HG02852 (cell line): ENCODE measurements around the gene EFNA2.
"Not testable (repeated sequence)": the region's sequence is repeated elsewhere in the genome, so short reads cannot be mapped to it uniquely, and the experiment has no call there.

Experiments used
- ATAC-seq: cut with Tn5 transposase; IDR thresholded peaks from one replicate; pipeline ENCODE4 v1.9.1; 2021; ENCODE audit warnings: mild to moderate bottlenecking, moderate library complexity; ENCODE audit not compliant: unreplicated experiment

Gene EFNA2

DNA sequence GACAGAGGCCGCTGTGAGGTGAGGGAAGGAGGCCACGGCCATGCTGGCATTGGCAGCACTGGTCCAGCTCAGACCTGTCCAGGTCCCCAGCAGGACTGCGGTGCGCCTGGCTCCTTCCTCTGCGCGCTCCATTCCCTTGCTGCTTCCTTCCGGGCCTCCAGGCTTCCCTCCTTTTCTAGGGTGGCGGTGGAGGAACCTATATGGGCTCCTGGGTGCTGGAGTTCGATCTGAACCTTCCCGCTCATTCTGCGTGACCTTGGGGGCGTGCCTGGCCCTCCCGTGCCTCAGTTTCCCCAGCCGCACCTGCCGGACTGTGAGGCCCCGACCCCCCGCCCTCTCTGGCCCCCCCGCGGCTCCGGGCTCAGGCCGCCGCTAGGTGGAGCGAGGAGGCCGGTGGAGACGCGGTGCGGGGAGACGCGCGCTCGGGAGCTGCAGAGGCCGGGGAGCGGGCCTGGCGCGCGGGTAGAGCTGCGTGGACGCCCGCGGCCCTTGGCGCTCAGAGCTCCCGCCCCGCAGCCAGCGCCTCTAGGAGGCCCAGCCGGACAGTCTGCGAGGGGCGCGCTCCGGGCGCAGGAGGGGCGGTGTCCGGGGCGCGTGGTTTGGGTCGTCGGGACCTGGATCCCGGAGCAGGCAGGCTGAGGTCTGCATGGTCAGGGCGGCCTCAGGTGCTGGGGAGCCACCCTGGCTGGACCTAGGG lies 29.9 kb downstream of the EFNA2 start:
- ATAC-seq, result no peak

DNA sequence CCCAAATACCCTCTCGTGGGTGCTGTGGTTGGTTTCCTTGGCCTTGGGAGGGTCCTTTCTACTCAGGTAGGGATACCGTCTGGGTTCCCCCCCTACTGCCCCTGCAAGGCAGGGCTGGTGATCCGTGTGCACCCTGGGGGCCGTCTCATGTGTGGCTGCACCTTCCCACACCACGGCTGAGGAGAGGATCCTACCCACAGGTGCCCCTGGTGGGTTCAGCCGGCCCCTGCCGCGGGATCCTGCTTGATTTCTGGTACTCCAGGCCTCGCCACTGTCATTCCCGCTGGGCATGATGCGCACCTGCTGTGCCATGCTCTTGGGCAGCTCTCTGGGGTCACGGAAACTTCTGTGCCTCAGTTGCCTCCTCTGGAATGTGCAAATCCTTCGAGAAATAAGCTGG lies 30.8 kb downstream of the EFNA2 start:
- no peak for ATAC-seq

DNA sequence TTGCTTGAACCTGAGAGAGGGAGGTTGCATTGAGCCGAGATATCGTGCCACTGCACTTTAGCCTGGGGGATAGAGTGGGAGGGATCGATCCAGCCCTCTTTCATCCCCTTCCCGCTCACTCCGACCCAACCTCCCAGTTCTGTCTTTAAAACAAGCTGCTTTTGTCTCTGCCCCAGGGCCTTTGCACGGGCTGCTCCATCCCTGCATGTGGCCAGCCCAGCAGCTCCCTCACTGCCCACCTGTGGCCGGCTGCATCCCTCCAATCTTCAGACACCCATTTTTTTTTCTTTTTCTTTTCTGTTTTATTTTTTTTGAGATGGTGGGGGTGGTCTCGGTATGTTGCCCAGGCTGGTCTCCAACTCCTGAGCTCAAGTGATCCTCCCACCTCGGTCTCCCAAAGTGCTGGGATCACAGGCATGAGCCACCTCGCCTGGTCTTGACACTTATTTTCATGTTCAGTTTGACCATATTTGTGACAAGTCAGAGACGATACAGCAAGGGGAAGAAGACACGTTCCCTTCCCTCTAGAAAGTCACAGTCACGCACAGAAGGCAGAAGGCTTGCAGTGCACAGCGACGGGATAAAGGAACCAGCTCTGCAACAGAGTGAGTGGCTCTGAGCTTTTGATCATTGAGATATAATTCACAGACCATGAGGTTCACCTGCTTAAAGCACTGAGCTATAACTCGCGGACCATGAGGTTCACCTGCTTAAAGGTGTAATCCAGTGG lies 31.8 kb downstream of the EFNA2 start:
- no peak for ATAC-seq

DNA sequence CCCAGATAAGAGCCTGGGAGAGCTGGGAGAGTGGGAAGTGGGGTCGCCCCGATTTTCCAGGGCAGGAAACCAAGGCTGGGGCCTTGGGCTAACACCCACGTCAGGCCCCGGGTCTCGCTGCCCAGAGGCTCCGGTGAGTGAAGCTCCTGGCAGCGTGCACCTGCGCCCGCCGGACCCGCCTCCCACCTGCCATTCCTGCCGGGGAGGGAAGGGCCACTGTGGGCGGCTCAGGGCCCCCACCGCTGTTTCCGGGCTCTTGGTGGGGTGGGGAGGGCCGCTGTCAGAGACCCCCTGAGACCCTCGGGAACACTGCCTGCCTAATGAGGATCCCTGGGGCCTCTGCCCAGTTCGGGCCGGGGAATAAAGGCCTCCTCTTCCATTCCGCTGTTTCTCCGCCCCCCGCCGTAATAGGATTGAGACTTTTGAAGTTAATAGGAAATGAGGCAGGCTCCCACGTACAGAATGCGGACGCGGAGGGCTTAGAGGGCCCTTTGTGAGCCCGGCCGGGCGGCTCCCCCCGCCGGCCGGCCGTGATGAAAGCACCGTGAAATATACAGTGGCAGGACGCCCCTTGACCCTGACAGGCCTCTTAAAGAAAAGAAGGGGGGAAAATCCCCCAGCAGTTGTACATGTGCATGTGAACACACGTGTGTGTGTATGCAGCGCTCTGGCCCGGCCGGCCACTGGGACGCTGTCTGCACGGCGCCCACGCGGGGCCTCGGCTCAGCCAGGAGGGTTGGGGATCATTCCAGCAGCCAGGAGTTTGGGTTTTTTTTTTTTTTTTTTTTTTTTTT lies 33.2 kb downstream of the EFNA2 start:
- no peak for ATAC-seq

DNA sequence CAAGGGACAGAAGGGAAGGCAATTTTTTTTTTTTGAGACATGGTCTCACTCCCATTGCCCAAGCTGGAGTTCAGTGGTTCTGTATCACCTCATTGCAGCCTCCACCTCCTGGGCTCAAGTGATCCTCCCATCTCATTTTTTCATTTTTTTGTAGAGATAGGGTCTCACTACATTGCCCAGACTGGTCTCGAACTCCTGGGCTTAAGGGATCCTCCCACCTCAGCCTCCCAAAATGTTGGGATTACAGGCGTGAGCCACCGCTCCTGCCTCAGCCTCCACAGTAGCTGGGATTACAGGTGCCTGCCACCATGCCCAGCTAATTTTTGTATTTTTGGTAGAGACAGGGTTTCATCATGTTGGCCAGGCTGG lies 34.6 kb downstream of the EFNA2 start:
- not testable (repeated sequence) for ATAC-seq

DNA sequence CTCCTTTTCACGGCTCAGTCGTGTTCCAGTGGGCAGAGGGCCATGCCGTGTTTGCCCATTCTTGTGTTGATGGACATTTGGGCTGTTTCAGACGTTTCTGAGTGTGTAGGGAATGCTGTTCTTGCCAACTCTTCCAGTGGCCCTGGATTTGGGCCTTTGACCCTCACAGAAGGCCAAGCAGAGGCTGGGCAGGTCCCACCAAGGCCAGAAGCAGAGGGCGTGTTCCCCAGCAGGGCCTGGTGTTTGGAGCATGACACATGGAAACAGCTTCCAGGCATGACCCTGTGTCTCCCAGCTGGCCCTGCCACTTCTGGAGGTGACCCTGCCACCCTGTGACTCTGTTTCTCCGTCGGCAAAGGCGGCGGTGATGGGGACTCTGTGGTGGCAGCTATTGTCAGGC lies 35.9 kb downstream of the EFNA2 start:
- ATAC-seq, result no peak

DNA sequence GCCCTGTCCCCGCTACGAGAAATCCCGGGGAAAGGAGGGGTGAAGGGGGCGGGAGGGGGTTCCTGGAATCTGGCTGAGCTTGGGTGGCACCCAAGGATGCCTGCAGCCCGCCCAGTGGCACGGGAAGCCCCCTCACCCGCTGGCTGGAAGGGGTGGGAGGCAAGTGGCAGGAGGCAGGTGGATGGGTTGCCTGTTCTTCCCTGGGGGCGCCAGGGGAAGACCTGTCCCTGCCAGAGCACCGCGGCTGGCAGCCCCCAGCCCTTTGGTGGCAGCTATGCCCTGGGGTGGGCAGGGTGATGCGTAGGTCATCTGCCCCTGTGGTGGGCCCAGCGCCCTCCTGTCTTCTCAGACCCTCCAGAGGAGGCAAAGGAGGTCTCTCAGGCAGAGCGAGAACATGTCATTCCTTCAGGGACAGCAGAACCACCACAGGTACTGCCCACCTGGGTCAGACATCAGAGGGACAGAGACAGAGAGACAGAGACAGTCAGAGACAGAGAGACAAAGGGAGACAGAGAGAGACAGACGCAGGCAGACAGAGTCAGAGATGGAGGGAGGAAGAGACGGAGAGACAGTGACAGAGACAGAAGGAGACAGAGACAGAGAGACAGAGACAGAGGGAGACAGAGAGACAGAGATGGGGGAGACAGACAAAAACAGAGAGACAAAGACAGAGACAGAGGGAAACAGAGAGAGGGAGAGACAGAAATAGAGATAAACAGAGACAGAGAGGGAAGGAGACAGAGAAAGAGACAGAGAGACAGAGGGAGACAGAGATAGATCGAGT lies 36.7 kb downstream of the EFNA2 start:
- ATAC-seq, result no peak

DNA sequence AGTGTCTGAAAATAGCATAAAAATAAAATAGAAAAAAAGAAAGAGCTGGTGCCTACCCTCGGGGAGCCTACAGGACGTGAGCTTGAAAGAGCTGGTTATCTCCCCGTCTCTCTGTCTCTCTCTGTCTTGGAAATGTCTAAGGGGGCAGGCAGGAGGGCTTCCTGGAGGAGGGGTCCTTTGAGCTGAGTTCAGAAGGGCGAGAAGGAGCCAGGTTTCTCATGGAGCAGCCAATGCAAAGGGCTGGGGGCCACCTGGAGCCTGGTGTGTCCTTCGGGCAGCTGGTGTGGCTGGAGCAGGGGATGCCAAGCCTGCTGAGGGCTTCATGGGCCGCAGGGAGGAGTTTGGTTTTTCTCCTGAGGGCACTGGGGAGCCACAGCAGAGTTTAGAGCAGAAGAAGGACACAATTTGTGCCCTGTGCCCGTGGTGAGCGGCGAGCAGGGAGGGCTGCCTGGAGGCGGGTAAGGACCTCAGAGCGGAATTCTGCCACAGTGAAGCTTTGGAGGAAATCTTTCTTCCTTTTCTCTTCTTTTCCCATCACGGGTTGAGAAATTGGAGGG lies 38.7 kb downstream of the EFNA2 start:
- no peak for ATAC-seq

DNA sequence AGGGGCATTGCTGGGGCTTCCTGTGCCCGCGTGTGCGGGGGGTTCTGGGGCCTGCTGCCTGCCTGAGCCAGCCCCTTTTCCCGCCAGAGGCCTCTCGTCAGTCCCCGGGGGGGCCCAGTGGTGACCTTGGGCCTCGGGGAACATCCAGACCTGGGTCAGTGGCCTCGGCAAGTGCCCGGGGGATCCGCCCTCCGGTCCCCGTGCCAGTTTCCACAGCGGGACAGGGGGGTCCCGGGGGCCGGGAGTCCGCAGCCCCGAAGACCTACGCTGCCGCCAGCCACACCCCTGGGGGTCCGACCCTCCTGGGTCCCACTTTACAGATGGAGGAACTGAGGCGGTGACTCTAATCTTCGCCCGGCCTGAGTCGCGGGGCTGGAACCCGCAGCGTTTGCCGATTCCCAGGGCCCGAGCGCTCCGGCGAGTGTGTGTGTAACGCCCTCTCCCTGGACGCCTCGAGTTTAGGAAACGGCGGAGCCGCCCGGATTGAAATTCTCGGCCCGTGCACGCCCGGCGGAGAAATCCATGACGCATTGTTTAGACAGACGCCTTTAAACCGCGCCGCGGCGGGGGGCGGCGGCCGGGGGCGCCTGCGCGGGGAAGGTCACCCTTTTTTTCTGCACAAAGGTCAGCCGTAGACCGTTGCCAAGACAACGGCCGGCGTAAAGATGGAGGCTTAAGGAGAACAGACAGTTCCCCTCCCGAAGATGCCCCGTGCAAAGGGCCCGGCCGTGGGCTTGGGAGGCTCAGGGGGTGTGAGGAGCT lies 39.3 kb downstream of the EFNA2 start:
- no peak for ATAC-seq

DNA sequence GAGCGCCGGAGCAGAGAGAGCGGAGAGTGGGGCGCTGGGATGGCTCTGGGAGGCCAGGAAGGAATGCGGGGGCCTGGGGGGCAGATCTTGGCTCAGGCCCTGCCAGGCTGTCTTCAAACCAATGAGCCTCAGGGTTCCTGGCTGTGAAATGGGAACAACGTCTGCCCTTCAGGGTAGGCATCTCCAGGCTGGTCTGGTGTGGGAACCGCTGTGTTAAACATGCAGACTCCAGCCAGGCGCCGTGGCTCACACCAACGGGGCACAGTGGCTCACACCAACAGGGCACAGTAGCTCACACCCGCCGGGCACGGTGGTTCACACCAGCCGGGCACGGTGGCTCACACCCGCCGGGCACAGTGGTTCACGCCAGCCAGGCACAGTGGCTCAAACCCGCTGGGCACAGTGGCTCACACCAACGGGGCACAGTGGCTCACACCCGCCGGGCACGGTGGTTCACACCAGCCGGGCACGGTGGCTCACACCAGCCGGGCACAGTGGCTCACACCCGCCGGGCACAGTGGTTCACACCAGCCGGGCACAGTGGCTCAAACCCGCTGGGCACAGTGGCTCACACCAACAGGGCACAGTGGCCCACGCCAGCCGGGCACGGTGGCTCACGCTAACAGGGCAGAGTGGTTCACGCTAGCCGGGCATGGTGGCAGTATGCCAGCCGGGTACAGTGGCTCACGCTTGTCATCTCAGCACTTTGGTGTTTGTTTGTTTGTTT lies 40.1 kb downstream of the EFNA2 start:
- ATAC-seq, result no peak

DNA sequence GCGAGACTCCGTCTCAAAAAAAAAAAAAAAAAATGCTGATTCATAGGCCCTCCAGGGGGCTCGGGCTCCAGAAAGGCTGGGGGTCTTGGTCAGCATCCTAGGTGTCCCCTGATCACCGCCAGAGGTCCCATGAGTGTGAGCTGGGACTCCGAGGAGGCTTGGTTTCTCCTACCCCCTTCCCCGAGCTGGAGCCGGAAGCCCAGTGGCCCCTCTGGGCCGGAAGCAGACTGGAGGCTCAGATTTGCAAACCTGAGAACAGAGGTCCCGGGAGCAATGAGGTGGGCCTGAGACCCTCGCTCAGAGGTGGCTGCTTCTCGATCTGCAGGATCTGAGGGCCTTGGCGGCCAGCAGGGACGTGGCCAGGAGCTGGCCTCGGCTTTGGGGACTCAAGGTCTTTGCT lies 41.5 kb downstream of the EFNA2 start:
- ATAC-seq, result no peak

DNA sequence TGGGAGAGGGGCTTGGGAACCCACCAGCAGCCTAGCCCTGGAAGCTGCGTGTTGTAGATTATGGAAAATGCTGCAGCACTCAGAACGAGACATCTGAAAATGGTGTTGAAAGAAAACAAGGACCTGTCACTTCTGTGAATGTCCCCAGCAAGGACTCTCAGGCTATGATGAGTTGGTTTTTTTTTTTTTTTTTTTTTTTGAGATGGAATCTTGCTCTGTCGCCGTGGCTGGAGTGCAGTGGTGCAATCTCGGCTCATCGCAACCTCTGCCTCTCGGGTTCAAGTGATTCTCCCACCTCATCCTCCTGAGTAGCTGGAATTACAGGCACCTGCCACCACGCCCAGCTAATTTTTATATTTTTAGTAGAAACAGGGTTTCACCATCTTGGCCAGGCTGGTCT lies 46.5 kb downstream of the EFNA2 start:
- not testable (repeated sequence) for ATAC-seq

DNA sequence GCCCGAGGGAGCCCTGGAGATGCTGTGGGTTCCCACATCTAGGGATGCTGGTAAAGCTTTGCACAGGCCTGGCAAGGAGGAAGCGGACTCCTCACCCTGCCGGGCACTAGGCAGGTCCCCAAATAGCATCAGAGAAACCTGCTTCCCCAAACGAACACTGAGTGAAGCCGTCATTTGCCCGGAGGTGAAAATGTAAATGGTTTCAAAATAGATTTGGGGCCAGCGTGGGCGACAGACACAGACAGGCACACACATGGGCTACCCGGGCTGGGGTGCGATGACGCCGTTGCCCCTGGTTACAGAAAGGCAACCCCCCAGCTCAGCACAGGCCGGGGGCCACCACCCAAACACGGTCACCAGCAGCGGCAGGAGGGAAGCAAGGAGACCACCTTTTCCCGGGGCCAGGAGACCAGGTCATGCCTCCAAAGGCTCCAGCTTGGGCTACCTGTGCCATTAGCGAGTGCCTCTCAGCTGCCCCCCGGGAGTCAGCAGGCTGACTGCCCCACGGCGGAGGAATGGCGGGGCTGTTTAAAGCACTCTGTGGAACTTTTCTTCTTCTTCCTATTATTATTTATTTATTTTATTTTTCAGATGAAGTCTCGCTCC lies 50.5 kb downstream of the EFNA2 start:
- ATAC-seq, result no peak

DNA sequence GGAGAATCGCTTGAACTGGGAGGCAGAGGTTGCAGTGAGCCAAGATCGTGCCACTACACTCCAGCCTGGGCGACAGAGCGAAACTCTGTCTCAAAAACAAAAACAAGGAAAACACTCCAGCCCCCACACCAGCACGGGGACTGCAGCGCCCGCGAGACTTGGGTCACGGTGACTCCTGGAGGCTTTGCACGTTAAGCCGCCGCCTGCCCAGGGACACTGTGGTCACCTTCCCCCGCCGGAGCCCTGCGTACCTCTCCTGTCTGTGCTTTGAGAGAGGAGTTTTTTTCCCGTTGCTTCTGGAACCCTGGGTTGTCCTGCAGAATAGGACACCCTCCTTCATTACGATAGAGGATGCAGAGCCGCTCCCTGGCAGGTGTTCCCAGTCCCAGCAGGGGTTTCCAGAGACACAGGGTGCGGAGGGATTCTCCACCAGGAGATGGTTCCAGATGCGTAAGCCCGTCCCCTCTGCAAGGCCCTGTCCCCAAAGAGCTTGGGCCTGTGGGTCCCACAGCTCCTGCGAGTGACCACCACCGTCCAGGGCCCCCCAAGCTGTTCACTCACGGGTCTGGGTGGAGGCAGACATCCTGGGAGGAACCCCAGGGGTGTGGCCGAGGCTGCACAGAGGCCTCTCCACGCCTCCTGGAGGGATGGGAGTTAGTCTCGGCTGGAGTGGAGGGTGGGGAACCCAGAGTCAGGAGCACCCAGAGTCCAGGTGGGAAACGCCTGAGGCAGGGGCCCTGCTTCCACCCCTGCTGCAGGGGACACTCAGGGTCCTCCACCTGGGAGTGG lies 55.2 kb downstream of the EFNA2 start:
- no peak for ATAC-seq

DNA sequence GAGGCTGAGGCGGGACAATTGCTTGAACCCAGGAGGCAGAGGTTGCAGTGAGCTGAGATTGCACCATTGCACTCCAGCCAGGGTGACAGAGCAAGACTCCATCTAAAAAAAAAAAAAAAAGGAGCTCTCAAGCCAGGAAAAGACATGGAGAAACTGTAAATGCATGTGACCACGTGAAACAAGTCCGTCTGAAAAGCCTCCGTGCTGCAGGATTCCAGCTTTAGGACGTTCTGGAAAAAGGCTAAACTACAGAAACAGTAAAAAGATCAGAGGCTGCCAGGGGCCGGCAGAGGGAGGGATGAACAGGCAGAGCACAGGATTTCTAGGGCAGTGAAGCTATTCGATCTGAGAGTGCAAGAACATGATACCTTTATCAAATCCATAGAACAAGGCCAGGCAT lies 57.4 kb downstream of the EFNA2 start:
- no peak for ATAC-seq

DNA sequence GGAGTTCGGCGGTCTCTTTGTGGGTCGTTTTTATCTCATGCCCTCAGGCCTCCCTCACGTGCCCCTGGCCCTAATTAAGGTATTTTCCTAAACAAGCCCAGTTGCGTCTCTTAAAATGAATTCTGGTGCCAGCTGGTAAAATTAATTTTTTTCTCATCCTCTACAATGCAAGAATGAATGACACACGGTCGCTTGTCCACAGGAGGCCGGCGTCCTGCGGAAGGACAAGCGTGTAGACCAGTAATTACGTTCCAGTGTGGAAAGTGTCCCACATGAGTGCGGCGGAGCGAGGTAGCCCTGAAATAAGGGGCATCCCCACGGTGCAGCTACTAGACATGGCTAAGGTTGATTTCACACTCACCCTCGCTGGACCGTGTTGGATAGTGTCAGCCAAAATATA lies 63.5 kb downstream of the EFNA2 start:
- no peak for ATAC-seq

DNA sequence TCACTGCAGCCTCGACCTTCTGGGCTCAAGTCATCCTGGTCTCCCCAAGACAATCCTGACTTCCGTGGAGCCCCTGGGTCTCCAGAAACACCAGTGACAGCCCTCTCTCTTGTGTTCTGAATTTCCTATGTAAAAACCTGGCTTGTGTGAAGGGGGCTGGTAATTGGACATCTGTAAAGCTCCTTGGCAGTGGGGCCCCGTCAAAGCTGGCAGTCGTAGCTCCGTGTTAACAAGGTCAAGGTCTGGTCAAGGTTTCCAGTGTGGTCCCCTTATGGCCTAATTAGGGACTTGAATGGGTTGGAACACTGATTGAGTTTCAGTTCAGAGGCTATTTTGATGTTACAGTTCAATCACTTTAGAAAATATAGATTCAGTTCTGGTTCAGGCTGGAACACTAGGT lies 65.2 kb downstream of the EFNA2 start:
- no peak for ATAC-seq
